GM06990 (cell line): ENCODE measurements around the gene SUCLA2.

Experiments
- DNase-seq: peaks from one replicate; pipeline ENCODE4 v3.0.0-alpha.2; 2011; ENCODE audit not compliant: insufficient read length; ENCODE audit errors: extremely low read depth
- H3K27me3 ChIP-seq: replicated peaks from 2 replicates; pipeline ENCODE4 v1.6.0; 2011; ENCODE audit warnings: low read length; ENCODE audit not compliant: control insufficient read depth, insufficient read depth
- H3K36me3 ChIP-seq: 2 replicates; pipeline ENCODE4 v1.5.1; 2011; ENCODE audit warnings: low read length; ENCODE audit not compliant: control insufficient read depth, insufficient read depth
- H3K4me3 ChIP-seq: replicated peaks from 2 replicates; pipeline ENCODE4 v1.5.1; 2011; ENCODE audit warnings: low read depth, mild to moderate bottlenecking, control low read depth, low read length
- TF ChIP-seq, protein P1 (sequence below): IDR thresholded peaks from 2 replicates; pipeline ENCODE4 v1.5.1; 2011; ENCODE audit warnings: low read length, control low read depth, mild to moderate bottlenecking, inconsistent platforms; ENCODE audit not compliant: insufficient read depth, poor library complexity, severe bottlenecking

SUCLA2 gene

GRCh38 chr13:47917022-47917574 lies 84.0 kb downstream of the SUCLA2 start:
- DNase-seq: no peak
- no peaks in the 10 kb centered on the region for H3K36me3 ChIP-seq
- H3K4me3 ChIP-seq: no peak overlapping the region
- H3K27me3 ChIP-seq: no peaks in the 10 kb centered on the region
- TF ChIP-seq, protein P1, sequence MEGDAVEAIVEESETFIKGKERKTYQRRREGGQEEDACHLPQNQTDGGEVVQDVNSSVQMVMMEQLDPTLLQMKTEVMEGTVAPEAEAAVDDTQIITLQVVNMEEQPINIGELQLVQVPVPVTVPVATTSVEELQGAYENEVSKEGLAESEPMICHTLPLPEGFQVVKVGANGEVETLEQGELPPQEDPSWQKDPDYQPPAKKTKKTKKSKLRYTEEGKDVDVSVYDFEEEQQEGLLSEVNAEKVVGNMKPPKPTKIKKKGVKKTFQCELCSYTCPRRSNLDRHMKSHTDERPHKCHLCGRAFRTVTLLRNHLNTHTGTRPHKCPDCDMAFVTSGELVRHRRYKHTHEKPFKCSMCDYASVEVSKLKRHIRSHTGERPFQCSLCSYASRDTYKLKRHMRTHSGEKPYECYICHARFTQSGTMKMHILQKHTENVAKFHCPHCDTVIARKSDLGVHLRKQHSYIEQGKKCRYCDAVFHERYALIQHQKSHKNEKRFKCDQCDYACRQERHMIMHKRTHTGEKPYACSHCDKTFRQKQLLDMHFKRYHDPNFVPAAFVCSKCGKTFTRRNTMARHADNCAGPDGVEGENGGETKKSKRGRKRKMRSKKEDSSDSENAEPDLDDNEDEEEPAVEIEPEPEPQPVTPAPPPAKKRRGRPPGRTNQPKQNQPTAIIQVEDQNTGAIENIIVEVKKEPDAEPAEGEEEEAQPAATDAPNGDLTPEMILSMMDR: no peak

DNA sequence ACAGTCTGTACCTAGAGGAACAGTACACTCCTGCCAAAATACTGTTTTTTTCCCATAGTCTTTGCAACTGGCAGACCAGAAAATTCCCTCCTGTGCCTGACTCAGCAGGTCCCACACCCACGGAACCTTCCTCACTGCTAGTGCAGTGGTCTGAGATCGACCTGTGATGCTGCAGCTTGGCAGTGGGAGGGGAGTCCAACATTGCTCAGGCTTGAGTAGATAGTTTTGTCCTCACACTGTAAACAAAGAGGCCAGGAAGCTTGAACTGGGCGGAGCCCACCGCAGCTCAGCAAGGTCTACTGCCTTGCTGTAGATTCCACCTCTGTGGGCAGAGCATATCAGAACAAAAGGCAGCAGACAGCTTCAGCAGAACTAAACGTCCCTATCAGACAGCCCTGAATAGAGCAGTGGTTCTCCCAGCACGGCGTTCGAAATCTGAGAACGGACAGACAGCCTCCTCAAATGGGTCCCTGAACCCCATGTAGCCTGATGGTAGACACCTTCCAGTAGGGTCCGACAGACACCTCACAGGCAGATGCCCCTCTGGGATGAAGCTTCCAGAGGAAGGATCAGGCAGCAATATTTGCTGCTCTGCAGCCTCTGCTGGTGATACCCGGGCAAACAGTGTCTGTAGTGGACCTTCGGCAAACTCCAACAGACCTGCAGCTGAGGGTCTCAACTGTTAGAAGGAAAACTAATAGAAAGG lies 92.7 kb downstream of the SUCLA2 start:
- H3K27me3 ChIP-seq: no peaks in the 10 kb centered on the region
- DNase-seq: no peak
- no peak overlapping the region for H3K4me3 ChIP-seq
- no peaks in the 10 kb centered on the region for H3K36me3 ChIP-seq
- TF ChIP-seq, protein P1: no peak

- Histone ChIP-seq H3K4me3 (no peak overlapping the region), H3K27me3 (no peaks in the 10 kb centered on the region), H3K36me3 (no peaks in the 10 kb centered on the region)
- TF ChIP-seq, protein P1: no peak
- no peak for DNase-seq
Observed at GRCh38 chr13:47904891-47905290, 96.2 kb downstream of the SUCLA2 start.

DNA sequence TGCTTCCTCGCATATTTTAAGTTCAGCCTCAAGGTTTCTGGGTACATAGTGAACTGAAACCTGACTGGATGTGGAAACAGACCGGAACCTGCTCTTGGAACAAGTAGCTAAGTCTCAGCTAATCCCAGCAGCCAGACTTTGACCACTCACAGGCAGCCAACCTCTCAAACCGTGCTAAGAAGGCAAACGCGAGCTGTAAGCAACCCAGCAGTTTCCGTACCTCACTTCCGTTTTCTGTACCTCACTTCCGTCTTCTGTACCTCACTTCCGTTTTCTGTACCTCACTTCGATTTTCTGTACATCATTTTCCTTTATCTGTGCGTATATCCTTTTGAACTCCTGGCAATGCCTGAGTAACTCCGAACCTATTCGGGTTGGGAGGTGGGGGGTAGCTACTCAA lies 96.8 kb downstream of the SUCLA2 start:
- TF ChIP-seq, protein P1: no peak
- DNase-seq: no peak
- H3K36me3 ChIP-seq: no peaks in the 10 kb centered on the region
- H3K27me3 ChIP-seq: no peaks in the 10 kb centered on the region
- H3K4me3 ChIP-seq: no peak overlapping the region

- H3K4me3 ChIP-seq: no peak overlapping the region
Observed at GRCh38 chr13:47903836-47904235, 97.2 kb downstream of the SUCLA2 start.

More at GRCh38 chr13:47903836-47904235, 97.2 kb downstream of the SUCLA2 start:
- Histone ChIP-seq H3K27me3 (no peaks in the 10 kb centered on the region), H3K36me3 (no peaks in the 10 kb centered on the region)
- TF ChIP-seq, protein P1: no peak
- DNase-seq: no peak
